ENCODE data around the gene NKX2-8. TPM values are rescaled to one million over a fixed set of nuclear protein-coding genes. Genes with fewer than 3 reads are reported as not detected.
A peak's percentile ranks its signal among the peaks of the same experiment; 100 is the strongest.

The NKX2-8 gene
- total RNA-seq, 1 experiment from 2014 or later: not detected

DNA sequence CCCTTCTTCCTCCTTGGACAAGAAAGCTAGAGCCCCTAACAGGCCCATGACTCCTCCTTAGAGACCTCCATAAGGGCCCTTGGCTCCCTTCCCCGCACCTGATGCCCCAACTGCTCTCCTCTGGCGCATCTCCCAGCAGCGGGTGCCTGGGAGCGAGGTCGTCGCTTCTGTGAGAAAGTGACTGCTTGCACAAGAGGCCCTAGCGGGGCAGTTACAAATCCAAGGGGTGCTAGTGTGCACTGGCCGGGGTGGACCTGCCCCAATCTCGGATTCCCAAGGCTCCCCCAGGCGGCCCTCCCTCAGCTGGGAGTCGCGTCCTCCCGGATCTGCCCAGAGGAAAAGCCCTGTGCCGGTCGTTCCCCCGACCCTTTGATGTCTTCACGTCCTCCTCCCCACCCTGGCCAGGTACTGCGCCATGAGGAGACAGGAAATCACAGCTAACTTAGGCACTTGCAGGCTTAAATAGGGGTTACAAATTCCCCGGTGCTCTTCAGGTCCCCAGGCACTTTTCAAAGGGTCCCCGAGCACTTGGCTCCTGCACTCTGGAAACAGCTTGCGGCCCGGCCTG, 2.8 kb downstream of the NKX2-8 start:
- Histone ChIP-seq H3K18ac (ENCODE audit: insufficient read length, low read depth, low read length) (no peak overlapping the region), H3K23me2 (ENCODE audit: insufficient read length, low read depth, low read length, poor library complexity, severe bottlenecking) (peaks cover 15% of the 10 kb centered on the region), H3K4me1 (ENCODE audit: insufficient read depth, low read length) (no peaks in the 10 kb centered on the region), H2BK120ac (ENCODE audit: low read depth, low read length, poor library complexity, severe bottlenecking) (no peak overlapping the region), H4K8ac (replicated peaks; ENCODE audit: insufficient read length, low read depth, low read length) (no peak overlapping the region), H4K5ac (ENCODE audit: insufficient read length, low read depth, low read length) (no peak overlapping the region), H3K4me2 (ENCODE audit: insufficient read depth, insufficient read length, low read length) (peak overlapping the region; percentile 61), H3K27me3 (ENCODE audit: insufficient read depth, low read length) (peaks cover 90% of the 10 kb centered on the region), H3K23ac (ENCODE audit: insufficient read length, low read depth, low read length) (no peak overlapping the region), H3T11ph (ENCODE audit: low read length) (no peak overlapping the region), H2AK5ac (ENCODE audit: insufficient read length, low read length) (no peak overlapping the region), H2AFZ (ENCODE audit: low read length) (no peak overlapping the region), H4K91ac (ENCODE audit: insufficient read length, low read depth, low read length) (no peak overlapping the region), H2BK15ac (ENCODE audit: low read depth, low read length) (no peak overlapping the region), H3K56ac (ENCODE audit: insufficient read length, low read depth, low read length) (no peak overlapping the region), H3K14ac (ENCODE audit: insufficient read depth, low read length) (no peak overlapping the region), H4K20me1 (ENCODE audit: control insufficient read depth, insufficient read depth, insufficient read length) (peaks cover 4% of the 10 kb centered on the region), H2BK20ac (ENCODE audit: low read depth, low read length, poor library complexity, severe bottlenecking) (no peak overlapping the region), H2BK12ac (ENCODE audit: insufficient read length, low read depth, low read length) (no peak overlapping the region), H3K79me1 (ENCODE audit: insufficient read depth, low read depth, low read length, poor library complexity, severe bottlenecking) (no peaks in the 10 kb centered on the region), H2BK5ac (ENCODE audit: insufficient read length, low read length) (no peak overlapping the region), H3K9ac (ENCODE audit: extremely low read depth, insufficient read length, low read length) (no peak overlapping the region), H3K79me2 (ENCODE audit: insufficient read depth, low read length) (no peaks in the 10 kb centered on the region), H3K27ac (ENCODE audit: insufficient read length, low read depth, low read length) (no peak overlapping the region), H3K4ac (ENCODE audit: low read depth, low read length) (no peak overlapping the region), H3K9me3 (ENCODE audit: control insufficient read depth, low read depth, low read length) (no peaks in the 10 kb centered on the region)
- Mint-ChIP-seq H3K4me3 (peak overlapping the region in 1 of 2 experiments; percentile 74; a peak in 3 of 5 replicates), H3K4me1 (peaks cover 2 to 28% of the 10 kb centered on the region in 2 experiments; a peak in 3 of 4 replicates), H3K27me3 (ENCODE audit: low read depth) (peaks cover 37% of the 10 kb centered on the region), H3K27ac (no peak overlapping the region), H3K9me3 (peaks cover 0 to under 1% of the 10 kb centered on the region in 2 experiments; a peak in 1 of 5 replicates), H3K36me3 (ENCODE audit: insufficient read depth in 1 of 3, low read depth in 3 of 3) (no peaks in the 10 kb centered on the region; a peak in 1 of 7 replicates)
- WGBS (ENCODE audit: extremely low coverage, insufficient read length, low lambda C conversion rate): no CpG with 5 or more reads among the region's 22 CpGs
- TF ChIP-seq, protein P1, sequence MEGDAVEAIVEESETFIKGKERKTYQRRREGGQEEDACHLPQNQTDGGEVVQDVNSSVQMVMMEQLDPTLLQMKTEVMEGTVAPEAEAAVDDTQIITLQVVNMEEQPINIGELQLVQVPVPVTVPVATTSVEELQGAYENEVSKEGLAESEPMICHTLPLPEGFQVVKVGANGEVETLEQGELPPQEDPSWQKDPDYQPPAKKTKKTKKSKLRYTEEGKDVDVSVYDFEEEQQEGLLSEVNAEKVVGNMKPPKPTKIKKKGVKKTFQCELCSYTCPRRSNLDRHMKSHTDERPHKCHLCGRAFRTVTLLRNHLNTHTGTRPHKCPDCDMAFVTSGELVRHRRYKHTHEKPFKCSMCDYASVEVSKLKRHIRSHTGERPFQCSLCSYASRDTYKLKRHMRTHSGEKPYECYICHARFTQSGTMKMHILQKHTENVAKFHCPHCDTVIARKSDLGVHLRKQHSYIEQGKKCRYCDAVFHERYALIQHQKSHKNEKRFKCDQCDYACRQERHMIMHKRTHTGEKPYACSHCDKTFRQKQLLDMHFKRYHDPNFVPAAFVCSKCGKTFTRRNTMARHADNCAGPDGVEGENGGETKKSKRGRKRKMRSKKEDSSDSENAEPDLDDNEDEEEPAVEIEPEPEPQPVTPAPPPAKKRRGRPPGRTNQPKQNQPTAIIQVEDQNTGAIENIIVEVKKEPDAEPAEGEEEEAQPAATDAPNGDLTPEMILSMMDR (conservative IDR thresholded peaks at IDR 0.05): no peak
- DNase-seq: peak; percentile 58

All from H9 (cell line).